Stimulated activated CD4-positive, alpha-beta T cell treated with anti-CD3 and anti-CD28 coated beads, TNF-alpha, amount 100 ng/mL, for 1 hour (primary cell): Measurements from ENCODE around the gene TMX2.
"Not testable (repeated sequence)": the region's sequence is repeated elsewhere in the genome, so short reads cannot be mapped to it uniquely, and the experiment has no call there.

Source experiments
- DNase-seq, 3 donors: peaks; one replicate each; pipeline ENCODE4 v3.0.0-alpha.2; 2020; ENCODE audit warnings: low read depth in 3 of 3, low spot score in 1 of 3

Gene TMX2

GRCh38 chr11:57712256-57713150, at the start of gene TMX2:
Gene TMX2, plus strand, starts transcription at chr11:57712593. Its CDS starts 26 bp downstream, at chr11:57712619.
- peak; percentile 71 to 76 (median 72) for DNase-seq

DNA sequence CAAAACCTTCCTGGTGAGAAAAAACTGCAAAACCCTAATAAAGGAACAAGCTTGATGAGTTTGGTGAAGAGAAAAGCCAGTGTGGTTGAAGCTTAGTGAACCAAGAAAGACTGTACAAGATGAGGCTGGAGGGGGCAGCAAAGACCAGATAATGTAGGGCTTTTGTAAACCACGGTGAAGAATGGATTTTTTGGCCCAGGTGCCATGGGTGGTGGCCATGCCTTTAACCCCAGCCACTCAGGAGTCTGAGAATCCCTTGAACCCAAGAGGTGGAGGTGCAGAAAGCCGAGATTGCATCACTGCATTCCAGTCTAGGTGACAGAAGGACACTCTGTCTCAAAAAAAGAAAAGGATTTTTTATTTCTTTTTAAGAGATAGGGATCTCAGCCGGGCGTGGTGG, 49.5 kb upstream of the TMX2 start:
- DNase-seq = no peak

GRCh38 chr11:57663975-57664374, 48.4 kb upstream of the TMX2 start:
- DNase-seq = no peak

DNA sequence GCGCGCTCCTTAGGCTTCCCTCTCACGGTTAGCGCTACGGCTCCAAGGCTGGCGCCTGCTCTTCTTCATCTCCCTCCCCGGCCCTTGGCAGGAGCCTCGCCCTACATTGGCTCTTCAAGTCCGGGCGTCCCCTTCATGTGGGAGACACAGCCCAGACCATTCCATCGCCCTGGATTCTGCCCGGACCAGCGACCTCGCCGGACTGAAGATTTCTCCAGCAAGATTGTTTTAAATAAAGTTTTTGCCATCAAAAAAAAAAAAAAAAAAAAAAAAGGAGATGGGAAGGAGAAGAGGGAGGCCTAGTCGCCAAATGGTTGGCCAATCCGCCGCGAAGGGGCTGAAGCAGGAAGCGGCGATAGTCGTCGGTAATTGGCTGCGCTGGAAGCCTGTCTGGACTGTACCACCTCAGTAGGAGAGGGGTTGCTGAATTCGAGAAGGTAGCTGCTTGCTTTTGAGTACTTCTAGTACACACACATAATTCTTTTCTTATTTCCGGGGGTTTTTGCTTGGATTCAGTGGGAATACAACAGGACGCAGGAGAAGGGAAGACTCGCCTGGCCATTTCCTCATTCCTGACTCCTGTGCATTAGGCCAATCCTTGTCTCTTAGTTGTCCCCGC, 45.2 kb upstream of the TMX2 start:
- peak; percentile 68 to 92 (median 87) for DNase-seq

GRCh38 chr11:57667736-57668433, 44.5 kb upstream of the TMX2 start, which contains the start of gene ZDHHC5:
Gene ZDHHC5, plus strand, starts transcription at chr11:57668114. Its CDS starts 4,977 bp downstream, at chr11:57673091.
- peak; percentile 97 to 99 (median 98) for DNase-seq

GRCh38 chr11:57668434-57668782, 44.0 kb upstream of the TMX2 start:
- peak in 1 of 3 donors; percentile 11 for DNase-seq

DNA sequence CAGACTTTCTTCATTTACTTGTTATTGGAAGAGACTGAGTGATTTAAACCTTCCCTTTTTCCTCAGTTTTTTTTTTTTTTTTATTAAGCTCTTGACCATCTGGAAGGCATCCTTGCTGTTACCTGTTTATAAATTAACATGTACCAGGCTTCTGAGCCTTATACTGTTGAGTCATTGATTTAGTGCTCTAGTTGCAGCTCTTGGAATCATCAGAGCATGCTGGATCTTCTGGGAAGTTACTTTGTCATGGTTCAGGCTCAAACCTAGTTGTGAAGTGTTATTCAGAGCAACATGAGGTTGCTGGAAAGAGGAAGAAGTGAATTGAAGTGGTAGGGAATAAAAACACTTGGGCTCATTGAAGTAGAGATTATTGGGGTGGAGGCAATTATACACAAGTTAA, 38.1 kb upstream of the TMX2 start:
- no peak for DNase-seq

DNA sequence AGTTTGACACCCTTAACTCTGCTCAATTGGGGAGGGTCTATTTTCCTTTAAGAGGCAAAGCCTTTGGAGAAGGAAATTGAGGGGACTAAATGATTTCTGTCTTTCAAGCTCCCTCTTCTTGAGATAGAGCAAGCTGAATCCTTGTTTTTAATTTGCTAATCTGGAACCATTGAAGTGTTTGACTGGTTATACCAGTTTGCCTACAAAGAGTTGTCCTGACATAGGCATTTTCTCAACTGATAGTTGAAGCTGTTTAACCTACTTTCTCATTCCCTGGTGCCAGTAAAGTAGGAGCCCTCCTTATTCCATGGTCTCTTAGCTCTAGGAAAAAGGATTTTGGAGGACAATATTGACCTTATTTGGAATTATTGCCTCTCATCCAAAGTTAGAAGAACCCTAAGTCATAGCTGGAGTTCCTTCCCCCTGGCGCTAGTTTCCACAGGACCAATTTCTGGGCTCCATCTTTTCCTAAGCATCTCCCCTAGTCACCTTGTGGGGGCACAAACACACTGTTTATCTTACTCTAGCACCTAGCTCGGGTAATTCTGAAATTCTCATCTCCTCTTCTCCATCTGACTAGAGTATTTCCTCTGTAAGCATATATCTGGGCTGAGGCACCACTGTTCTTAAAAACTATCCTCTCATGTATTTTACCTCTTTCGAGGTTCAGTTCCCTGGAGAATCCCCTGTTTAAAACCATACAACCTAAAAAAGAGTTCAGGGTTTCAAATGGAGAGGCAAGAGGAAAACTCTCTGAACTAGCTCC, 37.0 kb upstream of the TMX2 start:
- no peak for DNase-seq

- DNase-seq = no peak
Observed at GRCh38 chr11:57679396-57679795, 33.0 kb upstream of the TMX2 start.

DNA sequence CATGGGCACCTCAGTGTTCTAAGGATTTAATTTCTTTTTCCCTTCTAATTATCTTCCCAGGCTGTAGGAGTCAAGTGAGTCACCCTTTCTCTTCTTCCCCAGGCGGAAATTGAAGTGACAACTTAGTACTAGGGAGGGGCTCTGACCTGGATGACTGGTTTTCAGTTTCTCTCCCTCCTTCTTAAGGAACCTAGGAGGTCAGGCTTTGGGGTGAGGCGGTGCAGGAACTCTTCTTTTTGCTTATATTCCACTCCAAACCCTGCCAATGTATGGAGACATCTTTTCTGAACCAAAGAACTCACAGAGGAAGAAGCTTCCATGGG, 31.9 kb upstream of the TMX2 start:
- DNase-seq = no peak

- no peak for DNase-seq
Observed at GRCh38 chr11:57681168-57681567, 31.2 kb upstream of the TMX2 start.

DNA sequence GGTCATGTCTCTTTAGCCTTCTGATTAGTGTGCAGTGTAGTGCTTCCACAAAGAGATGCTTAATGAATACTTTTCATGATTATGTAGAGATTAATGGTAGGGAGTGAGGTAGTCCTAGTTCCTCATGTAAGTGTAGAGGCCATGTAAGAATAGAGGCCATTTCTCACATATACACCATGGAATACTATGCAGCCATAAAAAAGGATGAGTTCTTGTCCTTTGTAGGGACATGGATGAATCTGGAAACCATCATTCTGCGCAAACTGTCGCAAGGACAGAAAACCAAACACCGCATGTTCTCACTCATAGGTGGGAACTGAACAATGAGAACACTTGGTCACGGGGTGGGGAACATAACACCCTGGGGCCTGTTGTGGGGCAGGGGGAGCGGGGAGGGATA, 21.9 kb upstream of the TMX2 start:
- DNase-seq = not testable (repeated sequence)

- DNase-seq = no peak
Observed at GRCh38 chr11:57698843-57699365, 13.5 kb upstream of the TMX2 start.

- DNase-seq = no peak
Observed at GRCh38 chr11:57699813-57700212, 12.6 kb upstream of the TMX2 start.

- DNase-seq = no peak
Observed at GRCh38 chr11:57700425-57700824, 12.0 kb upstream of the TMX2 start.

- no peak for DNase-seq
Observed at GRCh38 chr11:57703341-57703740, 9.1 kb upstream of the TMX2 start.

- DNase-seq = no peak
Observed at GRCh38 chr11:57704932-57705331, 7.5 kb upstream of the TMX2 start.

DNA sequence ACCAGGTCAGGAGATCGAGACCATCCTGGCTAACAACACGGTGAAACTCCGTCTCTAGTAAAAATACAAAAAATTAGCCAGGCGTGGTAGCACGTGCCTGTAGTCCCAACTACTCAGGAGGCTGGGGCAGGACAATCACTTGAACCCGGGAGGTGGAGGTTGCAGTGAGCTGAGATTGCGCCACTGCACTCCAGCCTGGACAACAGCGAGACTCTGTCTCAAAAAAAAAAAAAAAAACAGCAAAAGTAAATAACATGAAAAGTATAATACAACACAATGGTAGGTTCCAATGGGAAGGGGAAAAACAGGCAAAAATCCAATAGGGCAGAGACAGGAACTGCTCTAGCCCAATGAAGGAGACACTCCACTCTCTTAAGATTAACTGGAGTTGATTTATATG, 7.0 kb upstream of the TMX2 start:
- DNase-seq = not testable (repeated sequence)

DNA sequence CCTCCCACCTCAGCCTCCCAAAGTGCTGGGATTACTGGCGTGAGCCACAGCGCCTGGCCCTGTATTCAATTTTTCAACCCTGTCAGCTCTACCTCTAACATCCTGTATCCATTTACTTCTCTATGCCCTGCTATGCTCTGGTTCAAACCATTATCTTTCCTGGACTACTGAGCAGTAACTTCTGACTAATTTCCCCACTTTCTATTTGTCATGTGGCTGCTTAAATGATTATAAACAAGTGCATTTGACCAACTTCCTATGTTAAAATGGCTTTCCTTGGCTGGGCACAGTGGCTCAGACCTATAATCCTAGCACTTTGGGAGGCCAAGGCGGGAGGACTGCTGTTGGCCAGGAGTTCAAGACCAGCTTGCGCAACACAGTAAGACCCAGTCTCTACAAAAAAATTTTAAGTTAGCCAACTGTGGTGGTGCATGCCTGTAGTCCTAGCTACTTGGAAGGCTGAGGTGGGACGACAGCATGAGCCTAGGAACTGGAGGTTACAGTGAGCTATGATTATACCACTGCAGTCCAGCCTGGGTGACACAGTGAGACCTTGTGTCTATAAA, 2.5 kb upstream of the TMX2 start:
- DNase-seq = no peak

DNA sequence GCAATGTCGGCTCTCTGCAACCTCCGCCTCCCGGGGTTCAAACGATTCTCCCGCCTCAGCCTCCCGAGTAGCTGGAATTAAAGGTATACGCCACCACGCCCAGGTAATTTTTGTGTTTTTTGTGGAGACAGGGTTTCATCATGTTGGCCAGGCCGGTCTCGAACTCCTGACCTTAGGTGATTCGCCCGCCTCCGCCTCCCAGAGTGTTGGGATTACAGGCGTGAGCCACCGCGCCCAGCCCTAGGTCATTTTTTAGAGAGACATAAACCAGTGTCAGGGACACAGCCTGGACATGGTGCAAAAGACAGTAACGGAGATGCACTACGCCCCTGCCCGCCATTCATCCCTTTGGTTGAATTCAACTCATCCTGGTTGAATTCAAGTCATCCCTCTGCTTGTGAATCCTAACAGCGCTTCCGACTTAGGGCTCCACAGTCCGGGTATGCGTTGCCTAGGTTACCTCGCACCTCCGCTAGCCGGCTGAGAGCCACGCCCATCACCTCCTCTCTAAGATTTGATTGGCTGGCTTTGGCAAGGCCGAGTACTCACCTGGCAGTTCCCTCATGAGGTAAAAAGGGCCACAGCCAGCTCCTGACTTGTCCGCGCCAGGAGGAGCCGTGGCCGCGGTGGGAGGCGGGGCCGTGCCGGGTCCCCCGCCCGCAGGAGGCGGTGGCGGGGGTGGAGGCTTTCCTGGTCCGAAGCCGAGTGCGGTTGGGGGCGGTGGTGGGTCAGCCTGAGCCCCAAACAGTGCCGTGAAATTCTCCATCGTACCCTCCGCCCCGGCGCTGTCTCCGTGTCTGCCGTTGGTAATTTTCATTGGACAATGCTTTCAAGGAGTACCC, 758 bp upstream of the TMX2 start, which contains the start of gene MED19:
Gene MED19, minus strand, starts transcription at position 802 of the 842 bp plus-strand sequence. Its CDS starts 36 bp downstream, at position 766.
- DNase-seq = peak; percentile 43 to 55 (median 43)
